ENCODE results near the gene BICD2. TPM values are rescaled to one million over a fixed set of nuclear protein-coding genes. Genes with fewer than 3 reads are reported as not detected.

Gene BICD2
- total and polyA plus RNA-seq, 2 of the 13 experiments (the other 11 are each of a cell fraction or from before 2014, with no cell fraction given) = 5.1 to 17.4 TPM

GRCh38 chr9:92763721-92764380 lies 782 bp downstream of the BICD2 start (continued):
- TF ChIP-seq IRF9 (CRISPR knock-in tag; IDR thresholded peaks at IDR 0.05; ENCODE audit: borderline replicate concordance) (0 out of 2 replicates have a peak, but pooled peaks have one; percentile 22), ZNF609 (CRISPR knock-in tag; IDR thresholded peaks at IDR 0.05; ENCODE audit: borderline replicate concordance) (no peak), GABPA (IDR thresholded peaks at IDR 0.05; ENCODE audit: low read depth, low read length) (no peak), GABPA (CRISPR knock-in tag; IDR thresholded peaks at IDR 0.05; ENCODE audit: low read depth) (peak; percentile 54; the same call in 1 of the 2 replicates), TAF1 (CRISPR knock-in tag; IDR thresholded peaks at IDR 0.05) (0 out of 2 replicates have a peak, but pooled peaks have one; percentile 18), DBP (CRISPR knock-in tag; IDR thresholded peaks at IDR 0.05; ENCODE audit: not compliant biosample characterization) (peak; percentile 16), GABPB1 (CRISPR knock-in tag; IDR thresholded peaks at IDR 0.05) (peak; percentile 54), ARNT2 (CRISPR knock-in tag; IDR thresholded peaks at IDR 0.05; ENCODE audit: low read depth) (peak; percentile 16; the same call in 1 of the 2 replicates), TP53 (CRISPR knock-in tag; conservative IDR thresholded peaks at IDR 0.05) (no peak), ELF1 (CRISPR knock-in tag; IDR thresholded peaks at IDR 0.05) (peak; percentile 24; the same call in 1 of the 2 replicates), CAMTA2 (CRISPR knock-in tag; IDR thresholded peaks at IDR 0.05; ENCODE audit: borderline replicate concordance) (0 out of 2 replicates have a peak, but pooled peaks have one; percentile 16), XRCC5 (optimal IDR thresholded peaks at IDR 0.05; ENCODE audit: low read length) (no peak), EEA1 (CRISPR knock-in tag; IDR thresholded peaks at IDR 0.05; ENCODE audit: borderline replicate concordance) (0 out of 2 replicates have a peak, but pooled peaks have one; percentile 36), ZNF879 (CRISPR knock-in tag; IDR thresholded peaks at IDR 0.05) (0 out of 2 replicates have a peak, but pooled peaks have one; percentile 36), HES4 (CRISPR knock-in tag; IDR thresholded peaks at IDR 0.05; ENCODE audit: borderline replicate concordance) (0 out of 2 replicates have a peak, but pooled peaks have one; percentile 49), TRAFD1 (CRISPR knock-in tag; IDR thresholded peaks at IDR 0.05; ENCODE audit: borderline replicate concordance) (0 out of 2 replicates have a peak, but pooled peaks have one; percentile 43), PCBP1 (IDR thresholded peaks at IDR 0.05; ENCODE audit: borderline replicate concordance, low read depth, low read length) (no peak), RBFOX2 (IDR thresholded peaks at IDR 0.05; ENCODE audit: low read depth, low read length) (0 out of 2 replicates have a peak, but pooled peaks have one; percentile 1), YEATS4 (CRISPR knock-in tag; IDR thresholded peaks at IDR 0.05; ENCODE audit: borderline replicate concordance) (no peak)

All from HepG2 (cell line).